Endothelial cell of umbilical vein (primary cell): ENCODE results near the gene FLNB.

ENCODE experiments used
- CTCF ChIP-seq, 2 donors: IDR thresholded peaks; 1 replicate in 1 of 2; 2 replicates in 1 of 2; pipeline ENCODE4 v1.5.1; 2011; ENCODE audit warnings: low read length in 2 of 2, mild to moderate bottlenecking in 2 of 2, moderate library complexity in 2 of 2, control low read depth in 1 of 2, inconsistent platforms in 1 of 2, low read depth in 1 of 2; ENCODE audit not compliant: insufficient read depth in 1 of 2; ENCODE audit errors: extremely low read depth in 1 of 2
- EZH2 ChIP-seq: IDR thresholded peaks from 2 replicates; pipeline ENCODE4 v1.6.1; 2012; ENCODE audit warnings: borderline replicate concordance, low read depth, mild to moderate bottlenecking, moderate library complexity, low read length, inconsistent platforms; ENCODE audit not compliant: severe bottlenecking
- MYC ChIP-seq: IDR thresholded peaks from one replicate; pipeline ENCODE4 v1.6.1; 2011; ENCODE audit warnings: mild to moderate bottlenecking, low read depth, low read length
- POLR2A ChIP-seq: IDR thresholded peaks from 2 replicates; pipeline ENCODE4 v1.6.1; 2012; ENCODE audit warnings: low read depth, mild to moderate bottlenecking, control low read depth, low read length
- POLR2AphosphoS5 ChIP-seq: IDR thresholded peaks from 2 replicates; pipeline ENCODE4 v1.6.1; 2012; ENCODE audit warnings: low read depth, mild to moderate bottlenecking, control low read depth, low read length, moderate library complexity; ENCODE audit not compliant: insufficient read depth

GRCh38 chr3:58066842-58067241 is 58.6 kb downstream of the FLNB start:
- TF ChIP-seq EZH2 (no peak), CTCF (IDR thresholded peaks at IDR 0.05; ENCODE audit: extremely low read depth in 1 of 2, insufficient read depth in 1 of 2, low read depth in 1 of 2, low read length in 2 of 2) (no peak), POLR2A (no peak), POLR2AphosphoS5 (no peak), MYC (no peak)
